ENCODE measurements around the gene SPSB4.

- TF ChIP-seq CTCF (IDR thresholded peaks at IDR 0.05; ENCODE audit: extremely low read depth in 1 of 2, insufficient read depth in 1 of 2, low read depth in 1 of 2, low read length in 2 of 2) (no peak), POLR2A (IDR thresholded peaks at IDR 0.05; ENCODE audit: low read depth, low read length) (no peak), MYC (IDR thresholded peaks at IDR 0.05; ENCODE audit: low read depth, low read length) (no peak), POLR2AphosphoS5 (IDR thresholded peaks at IDR 0.05; ENCODE audit: insufficient read depth, low read depth, low read length) (no peak), EZH2 (IDR thresholded peaks at IDR 0.05; ENCODE audit: borderline replicate concordance, low read depth, low read length, severe bottlenecking) (no peak), MAX (IDR thresholded peaks at IDR 0.05; ENCODE audit: insufficient read depth, insufficient read length) (no peak), JUN (IDR thresholded peaks at IDR 0.05; ENCODE audit: borderline replicate concordance, insufficient read depth, insufficient read length, low read depth) (no peak), FOS (IDR thresholded peaks at IDR 0.05; ENCODE audit: borderline replicate concordance, insufficient read depth, low read length) (no peak)
Measured at GRCh38 chr3:141143517-141143916, 92.4 kb downstream of the SPSB4 start.
